Tibial nerve (tissue), 4 donors: Measurements from ENCODE around the gene WFDC5. TPM values are rescaled to one million over a fixed set of nuclear protein-coding genes. Genes with fewer than 3 reads are reported as not detected.

Experiments used
- DNase-seq, 2 donors: peaks; one replicate each; pipeline ENCODE4 v3.0.0-alpha.2; 2019; ENCODE audit warnings: low spot score in 2 of 2
- H3K27ac ChIP-seq, 4 donors: fragments of 200-600 bp; sonication (generic) in 3 of 4; one replicate each; pipeline ENCODE4 v1.5.1; 2017 to 2019; ENCODE audit warnings: mild to moderate bottlenecking in 1 of 4
- H3K27me3 ChIP-seq, 2 donors: fragments of 200-600 bp; sonication (generic) in 1 of 2; one replicate each; pipeline versions ENCODE4 v1.5.1 to v1.6.0; 2017 to 2019
- H3K36me3 ChIP-seq, 3 donors: fragments of 200-600 bp; sonication (generic); one replicate each; pipeline ENCODE4 v1.5.1; 2018 to 2019
- H3K4me1 ChIP-seq, 4 donors: fragments of 200-600 bp; sonication (generic) in 3 of 4; one replicate each; pipeline ENCODE4 v1.5.1; 2017 to 2019
- H3K4me3 ChIP-seq, 4 donors: fragments of 200-600 bp; sonication (generic) in 3 of 4; one replicate each; pipeline ENCODE4 v1.5.1; 2017 to 2019; ENCODE audit warnings: mild to moderate bottlenecking in 1 of 4, moderate library complexity in 1 of 4
- H3K9me3 ChIP-seq, 4 donors: fragments of 200-600 bp; sonication (generic) in 3 of 4; one replicate each; pipeline ENCODE4 v1.5.1; 2017 to 2019
- CTCF ChIP-seq, 5 experiments: fragments of 200-600 bp in 3 of 5; fragments of 450-650 bp in 2 of 5; sonication (generic) in 3 of 5; IDR thresholded peaks; one replicate each; pipeline ENCODE4 v1.5.1; 2016 to 2019; ENCODE audit warnings: antibody characterized with exemption in 5 of 5, mild to moderate bottlenecking in 3 of 5, moderate library complexity in 2 of 5
- EP300 ChIP-seq, 2 donors: sonication (generic); formaldehyde crosslinking; IDR thresholded peaks; one replicate each; pipeline ENCODE4 v1.6.1; 2017; ENCODE audit warnings: antibody characterized with exemption in 2 of 2, mild to moderate bottlenecking in 1 of 2
- POLR2A ChIP-seq, 2 donors: fragments of 450-650 bp; IDR thresholded peaks; one replicate each; pipeline ENCODE4 v1.6.1; 2017; ENCODE audit warnings: antibody characterized with exemption in 2 of 2, mild to moderate bottlenecking in 2 of 2, moderate library complexity in 2 of 2
- WGBS, 2 donors: methylation state at CpG; one replicate each; pipeline ENCODE4 v1.1.5; 2018; 5-methylcytosine and 5-hydroxymethylcytosine counted together
- total RNA-seq, 4 donors: library from RNA; depleted of rRNA; stranded (reverse); fragments of >200 nt; gene quantifications; one replicate each; pipeline ENCODE4 v1.1.0, GENCODE V29; 2016

The WFDC5 gene
- total RNA-seq, 4 donors from 2014 or later, result not detected

- no peaks in the 10 kb centered on the region for H3K36me3 ChIP-seq
- 92 to 97% methylated on average over 3 of the region's 3 CpGs for WGBS, 2 donors
- no peak overlapping the region for H3K27ac ChIP-seq
- H3K27me3 ChIP-seq, result no peaks in the 10 kb centered on the region
- TF ChIP-seq EP300 (IDR thresholded peaks at IDR 0.05), result no peak
- H3K4me1 ChIP-seq, result no peaks in the 10 kb centered on the region
- DNase-seq, result no peak
- H3K4me3 ChIP-seq, result no peak overlapping the region
- H3K9me3 ChIP-seq, result no peaks in the 10 kb centered on the region
Observed at GRCh38 chr20:45113865-45114264, 1.1 kb downstream of the WFDC5 start.

DNA sequence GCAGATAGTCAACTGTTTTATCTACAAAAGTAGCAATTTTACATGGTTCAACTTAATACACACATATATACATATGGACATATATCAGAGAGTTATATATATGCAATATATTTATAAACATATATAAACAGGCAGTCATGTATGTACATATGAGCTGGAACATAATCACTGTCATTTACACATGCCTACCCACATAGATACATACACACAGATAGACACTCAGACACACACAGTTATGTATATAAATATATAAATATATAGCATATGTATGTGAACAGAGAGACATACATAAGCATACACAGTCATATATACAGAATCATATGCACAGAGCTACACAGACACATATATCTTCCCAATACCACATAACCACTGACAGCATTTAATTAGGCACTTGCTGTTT, 2.2 kb downstream of the WFDC5 start:
- H3K36me3 ChIP-seq, result no peaks in the 10 kb centered on the region
- H3K9me3 ChIP-seq, result no peaks in the 10 kb centered on the region
- no peak for TF ChIP-seq CTCF (IDR thresholded peaks at IDR 0.05)
- TF ChIP-seq POLR2A (IDR thresholded peaks at IDR 0.05), result no peak
- no peak for TF ChIP-seq EP300 (IDR thresholded peaks at IDR 0.05)
- H3K27ac ChIP-seq, result no peak overlapping the region
- H3K27me3 ChIP-seq, result no peaks in the 10 kb centered on the region
- no peak for DNase-seq
- no peaks in the 10 kb centered on the region for H3K4me1 ChIP-seq
- no peak overlapping the region for H3K4me3 ChIP-seq

DNA sequence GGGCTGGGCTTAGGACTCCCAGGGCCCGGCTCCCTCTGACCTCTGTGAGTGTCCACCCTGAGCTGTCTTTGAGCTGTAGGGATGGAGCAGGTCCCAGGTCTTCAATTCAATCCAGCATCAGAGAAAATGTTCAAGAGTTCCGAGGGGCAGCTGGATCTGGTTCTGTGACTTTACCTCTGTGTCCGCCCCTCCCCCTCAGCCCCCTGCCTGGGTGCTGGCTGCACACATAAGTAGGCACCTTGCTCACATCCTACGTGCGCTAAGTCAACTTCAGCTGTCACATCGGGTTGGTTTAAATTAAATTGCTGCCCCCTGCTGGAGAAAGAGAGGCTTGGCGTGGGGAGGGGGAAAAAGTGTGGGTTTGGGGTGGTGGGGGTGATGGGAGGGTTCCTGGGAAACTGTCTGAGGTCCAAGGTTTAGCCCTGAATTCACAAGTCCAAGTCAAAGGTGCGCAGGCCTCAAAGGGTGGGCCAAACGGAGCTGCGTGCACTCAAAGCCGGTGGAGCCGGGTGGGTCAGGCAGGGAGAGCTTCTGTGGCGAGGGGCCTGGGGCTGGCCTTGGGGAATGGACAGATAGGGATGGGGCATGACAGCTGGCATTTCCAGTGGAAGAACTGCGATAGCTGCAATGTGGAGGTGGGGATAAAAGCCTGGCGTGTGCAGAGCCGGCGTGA, 3.0 kb downstream of the WFDC5 start:
- no peak overlapping the region for H3K27ac ChIP-seq
- no peak for DNase-seq
- 50 to 56% methylated on average over 15 to 17 of the region's 17 CpGs for WGBS, 2 donors
- H3K9me3 ChIP-seq, result no peaks in the 10 kb centered on the region
- H3K4me1 ChIP-seq, result no peaks in the 10 kb centered on the region
- no peaks in the 10 kb centered on the region for H3K27me3 ChIP-seq
- no peaks in the 10 kb centered on the region for H3K36me3 ChIP-seq
- TF ChIP-seq CTCF (IDR thresholded peaks at IDR 0.05), result peak; percentile 19 to 49 (median 31)
- no peak for TF ChIP-seq POLR2A (IDR thresholded peaks at IDR 0.05)
- H3K4me3 ChIP-seq, result no peak overlapping the region

GRCh38 chr20:45111285-45111684, 3.7 kb downstream of the WFDC5 start:
- no peak overlapping the region for H3K4me3 ChIP-seq
- WGBS, 2 donors, result 74 to 80% methylated on average over 11 of the region's 11 CpGs
- H3K9me3 ChIP-seq, result no peaks in the 10 kb centered on the region
- no peak for DNase-seq
- H3K4me1 ChIP-seq, result no peaks in the 10 kb centered on the region
- no peaks in the 10 kb centered on the region for H3K27me3 ChIP-seq
- H3K36me3 ChIP-seq, result no peaks in the 10 kb centered on the region
- H3K27ac ChIP-seq, result no peak overlapping the region
- TF ChIP-seq POLR2A (IDR thresholded peaks at IDR 0.05) (no peak), CTCF (IDR thresholded peaks at IDR 0.05) (no peak), EP300 (IDR thresholded peaks at IDR 0.05) (no peak)

DNA sequence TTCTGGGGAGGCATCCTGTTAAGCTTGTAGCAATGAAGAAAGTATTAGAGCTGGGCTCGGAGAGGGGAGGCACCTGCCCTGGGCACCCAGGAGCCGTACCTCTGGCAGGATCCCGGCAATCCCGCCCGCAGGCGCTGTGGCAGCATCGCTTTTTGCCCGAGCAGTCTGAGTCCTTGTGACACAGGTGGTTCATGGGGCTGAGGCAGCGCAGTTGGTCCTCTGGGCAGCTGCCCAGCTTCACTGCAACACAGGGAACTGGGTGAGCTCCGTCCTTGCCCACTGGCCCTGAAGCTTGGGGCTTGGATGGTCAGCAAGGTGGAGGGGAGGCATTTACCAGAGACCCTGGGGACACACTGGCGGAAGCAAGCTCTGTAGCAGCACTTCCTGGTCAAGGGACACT, 4.7 kb downstream of the WFDC5 start:
- DNase-seq, result no peak
- H3K36me3 ChIP-seq, result no peaks in the 10 kb centered on the region
- no peak for TF ChIP-seq CTCF (IDR thresholded peaks at IDR 0.05)
- TF ChIP-seq POLR2A (IDR thresholded peaks at IDR 0.05), result no peak
- TF ChIP-seq EP300 (IDR thresholded peaks at IDR 0.05), result no peak

DNA sequence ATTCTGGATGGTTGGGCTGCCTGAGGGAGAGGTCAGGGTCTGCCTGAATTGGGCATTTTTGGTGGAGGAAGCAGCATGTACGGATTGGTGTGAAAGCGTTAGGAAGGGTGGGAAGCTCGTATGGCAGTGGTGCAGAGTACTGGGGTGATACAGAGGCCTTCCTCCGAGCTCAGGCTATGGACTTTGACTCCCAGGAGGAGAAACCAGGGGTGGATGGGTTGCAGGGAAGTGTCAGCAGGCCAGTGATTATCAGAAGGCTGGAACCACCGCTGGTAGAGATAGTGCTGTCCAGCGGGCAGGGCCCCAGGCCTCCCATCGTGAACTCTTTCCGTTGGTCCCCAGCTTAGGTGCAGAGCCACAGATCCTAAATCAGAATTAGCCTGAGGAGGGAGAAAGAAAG, 5.3 kb downstream of the WFDC5 start:
- Histone ChIP-seq H3K27me3 (no peaks in the 10 kb centered on the region), H3K27ac (no peak overlapping the region), H3K4me3 (no peak overlapping the region), H3K4me1 (no peaks in the 10 kb centered on the region), H3K9me3 (no peaks in the 10 kb centered on the region), H3K36me3 (no peaks in the 10 kb centered on the region)
- 82% methylated on average over 8 of the region's 8 CpGs for WGBS, 2 donors
- no peak for DNase-seq
- TF ChIP-seq EP300 (IDR thresholded peaks at IDR 0.05), result no peak
- TF ChIP-seq CTCF (IDR thresholded peaks at IDR 0.05), result no peak
- no peak for TF ChIP-seq POLR2A (IDR thresholded peaks at IDR 0.05)

More for the DNA sequence above, 4.7 kb downstream of the WFDC5 start:
- Histone ChIP-seq H3K4me1 (no peaks in the 10 kb centered on the region), H3K9me3 (no peaks in the 10 kb centered on the region), H3K27ac (no peak overlapping the region), H3K4me3 (no peak overlapping the region), H3K27me3 (no peaks in the 10 kb centered on the region)
- whole genome bisulfite sequencing, 2 donors, result 90 to 98% methylated on average over 5 to 7 of the region's 11 CpGs
